Effector memory CD4-positive, alpha-beta T cell (primary cell): ENCODE results near the gene CRIM1.

Experiments used
- DNase-seq, 3 donors: peaks; one replicate each; pipeline ENCODE4 v3.0.0-alpha.2; 2020
- H3K27ac ChIP-seq: 2 replicates; pipeline ENCODE4 v1.7.0; 2013; ENCODE audit warnings: mild to moderate bottlenecking, low read length, moderate library complexity; ENCODE audit not compliant: insufficient read depth, poor library complexity, severe bottlenecking
- H3K27me3 ChIP-seq: replicated peaks from 2 replicates; pipeline ENCODE4 v1.7.0; 2013; ENCODE audit warnings: mild to moderate bottlenecking, low read length; ENCODE audit not compliant: insufficient read depth, control insufficient read depth, poor library complexity, severe bottlenecking
- H3K36me3 ChIP-seq: 2 replicates; pipeline ENCODE4 v1.7.0; 2013; ENCODE audit warnings: mild to moderate bottlenecking, low read length, moderate library complexity; ENCODE audit not compliant: control insufficient read depth, insufficient read depth
- H3K4me1 ChIP-seq: 2 replicates; pipeline ENCODE4 v1.7.0; 2013; ENCODE audit warnings: low read length, mild to moderate bottlenecking; ENCODE audit not compliant: control insufficient read depth, insufficient read depth, poor library complexity, severe bottlenecking
- H3K4me3 ChIP-seq: 2 replicates; pipeline ENCODE4 v1.7.0; 2013; ENCODE audit warnings: low read length, low read depth, mild to moderate bottlenecking; ENCODE audit not compliant: insufficient read depth, poor library complexity, severe bottlenecking
- H3K9me3 ChIP-seq: 2 replicates; pipeline ENCODE4 v1.7.0; 2013; ENCODE audit warnings: mild to moderate bottlenecking, low read length, moderate library complexity; ENCODE audit not compliant: control insufficient read depth

The CRIM1 gene

DNA sequence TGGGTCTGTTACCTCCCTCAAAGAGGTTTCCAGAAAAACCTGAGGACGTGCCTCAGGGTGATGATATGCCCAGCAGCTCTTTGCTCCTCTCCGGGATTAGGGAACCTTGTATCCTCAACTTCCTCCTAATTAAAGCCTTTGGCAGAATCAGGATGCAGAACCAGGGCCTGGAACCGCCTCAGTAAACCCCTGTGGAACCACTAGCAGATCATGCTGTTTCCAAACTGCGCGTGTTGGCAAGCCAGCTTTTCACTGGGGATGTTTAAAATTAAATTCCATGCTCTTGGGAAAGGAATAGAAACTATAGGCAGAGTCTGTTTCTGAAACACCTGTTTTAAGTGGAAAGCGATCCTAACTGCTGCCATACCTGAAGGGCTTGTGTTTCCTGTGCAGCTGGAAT lies 26.4 kb downstream of the CRIM1 start:
- no peak for DNase-seq
- no peak overlapping the region for H3K4me3 ChIP-seq
- H3K9me3 ChIP-seq = no peaks in the 10 kb centered on the region
- H3K27ac ChIP-seq = no peak overlapping the region
- no peaks in the 10 kb centered on the region for H3K27me3 ChIP-seq
- H3K4me1 ChIP-seq = no peaks in the 10 kb centered on the region
- no peaks in the 10 kb centered on the region for H3K36me3 ChIP-seq

DNA sequence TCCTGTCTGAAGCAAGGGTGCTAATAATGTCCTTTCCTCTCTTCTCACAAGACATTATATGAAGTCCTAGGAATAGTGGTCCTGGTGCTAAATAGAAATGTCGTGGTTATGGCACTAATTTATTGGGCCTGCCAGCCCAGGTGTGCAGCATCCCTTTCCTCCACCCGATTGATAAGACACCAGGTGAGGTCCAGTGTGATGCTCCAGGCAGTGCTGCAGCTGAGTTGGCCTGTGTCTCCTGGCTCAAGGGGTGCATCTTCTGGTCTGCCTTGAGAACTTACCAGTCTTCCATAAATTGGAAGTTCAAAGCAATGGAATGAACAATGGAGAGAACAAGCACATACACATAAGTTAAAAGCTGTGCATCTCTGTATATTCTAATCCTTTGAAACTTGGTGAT lies 26.9 kb downstream of the CRIM1 start:
- Histone ChIP-seq H3K27ac (no peak overlapping the region), H3K4me3 (no peak overlapping the region), H3K36me3 (no peaks in the 10 kb centered on the region), H3K4me1 (no peaks in the 10 kb centered on the region), H3K27me3 (no peaks in the 10 kb centered on the region), H3K9me3 (no peaks in the 10 kb centered on the region)
- DNase-seq = no peak

DNA sequence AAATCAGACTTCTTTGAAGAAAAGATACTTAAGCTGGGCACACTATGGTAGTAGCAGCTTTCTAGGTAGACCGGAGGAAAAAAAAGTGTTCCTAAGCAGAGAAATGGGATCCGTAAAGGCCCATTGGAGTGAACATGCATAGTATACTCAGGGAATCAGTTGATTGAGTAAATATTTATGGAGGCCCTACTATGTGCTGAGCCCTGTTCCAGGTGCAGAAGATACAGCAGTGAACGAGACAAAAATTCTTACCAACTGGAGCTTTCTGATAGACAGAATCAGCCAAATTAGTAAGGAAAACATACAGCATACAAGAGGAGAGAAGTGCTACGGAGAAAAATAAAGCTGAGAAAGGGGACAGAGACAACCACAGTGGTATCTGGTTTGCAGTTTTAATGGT lies 28.1 kb downstream of the CRIM1 start:
- DNase-seq = no peak
- no peaks in the 10 kb centered on the region for H3K27me3 ChIP-seq
- no peaks in the 10 kb centered on the region for H3K9me3 ChIP-seq
- H3K4me1 ChIP-seq = no peaks in the 10 kb centered on the region
- no peaks in the 10 kb centered on the region for H3K36me3 ChIP-seq
- no peak overlapping the region for H3K4me3 ChIP-seq
- no peak overlapping the region for H3K27ac ChIP-seq

DNA sequence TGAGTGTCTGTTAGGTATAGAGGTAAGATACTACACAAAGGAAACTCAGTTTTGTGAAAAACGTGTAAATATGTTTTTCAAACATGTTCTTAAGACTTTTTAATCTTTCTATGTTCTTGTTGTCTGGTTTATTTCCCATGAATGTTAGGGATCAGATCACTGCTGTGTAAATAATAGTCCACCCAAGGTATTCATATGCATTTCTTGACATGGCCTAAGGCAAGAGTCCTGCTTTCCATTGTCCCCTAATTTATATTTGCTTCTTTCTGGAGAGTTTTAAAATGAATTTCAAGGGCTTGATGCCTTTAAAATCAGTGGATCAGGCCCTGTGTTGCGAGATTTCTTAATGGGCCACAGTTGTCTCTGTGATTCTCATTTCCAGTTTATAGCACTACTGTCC lies 28.9 kb downstream of the CRIM1 start:
- Histone ChIP-seq H3K4me1 (no peaks in the 10 kb centered on the region), H3K36me3 (no peaks in the 10 kb centered on the region), H3K27ac (no peak overlapping the region), H3K9me3 (no peaks in the 10 kb centered on the region), H3K27me3 (no peaks in the 10 kb centered on the region), H3K4me3 (no peak overlapping the region)
- DNase-seq = no peak

DNA sequence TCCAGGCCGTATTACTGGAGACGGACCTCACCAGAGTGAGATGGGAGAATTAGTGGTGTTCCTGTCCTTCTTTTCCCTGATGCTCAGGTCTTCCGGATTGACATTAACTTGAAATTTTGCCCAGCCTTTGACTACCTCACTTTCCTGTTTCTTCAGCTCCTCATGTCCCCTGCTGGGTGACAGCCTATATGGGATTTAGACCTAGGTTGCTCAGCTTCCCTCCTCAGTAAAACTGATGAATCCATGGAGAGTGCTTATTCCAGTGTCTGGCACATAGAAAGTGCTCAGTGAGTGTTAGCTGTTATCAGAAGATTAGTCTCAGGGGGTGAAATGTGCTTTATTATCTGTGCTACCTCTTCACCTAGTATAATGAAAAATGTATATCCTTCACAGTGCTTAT lies 30.0 kb downstream of the CRIM1 start:
- no peaks in the 10 kb centered on the region for H3K27me3 ChIP-seq
- no peak for DNase-seq
- no peak overlapping the region for H3K4me3 ChIP-seq
- no peak overlapping the region for H3K27ac ChIP-seq
- no peaks in the 10 kb centered on the region for H3K36me3 ChIP-seq
- H3K9me3 ChIP-seq = no peaks in the 10 kb centered on the region
- H3K4me1 ChIP-seq = no peaks in the 10 kb centered on the region

DNA sequence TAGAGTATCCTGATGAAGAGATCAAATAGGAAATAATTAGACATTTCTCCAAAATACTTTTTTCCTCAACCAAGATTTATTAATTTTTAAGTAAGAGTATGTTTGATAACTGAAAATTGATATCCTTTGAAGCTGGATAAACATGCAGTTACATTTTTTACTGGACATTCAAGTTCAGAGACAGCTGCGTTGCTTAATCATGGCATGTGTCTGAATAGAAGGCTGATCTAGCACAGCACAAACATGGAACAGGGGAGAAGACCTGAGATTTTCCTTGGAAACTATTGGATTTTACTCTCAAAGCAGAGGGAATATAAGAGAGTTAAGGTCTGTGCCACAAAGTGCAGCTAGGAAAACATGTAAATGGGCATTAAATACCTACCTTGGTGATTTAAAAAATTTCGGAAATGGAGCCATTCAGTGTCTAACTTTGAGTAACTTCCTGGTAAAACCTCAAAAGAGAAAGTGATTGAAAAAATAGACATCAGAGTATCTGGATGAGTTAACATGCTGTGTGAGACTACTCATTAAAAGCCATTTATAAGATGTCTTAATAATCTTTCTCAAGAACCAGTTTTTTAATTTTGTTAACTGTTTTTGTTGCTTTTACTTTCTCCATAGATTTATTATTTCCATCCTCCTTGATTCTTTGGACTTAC lies 31.8 kb downstream of the CRIM1 start:
- H3K4me3 ChIP-seq = no peak overlapping the region
- H3K9me3 ChIP-seq = no peaks in the 10 kb centered on the region
- no peaks in the 10 kb centered on the region for H3K27me3 ChIP-seq
- no peaks in the 10 kb centered on the region for H3K4me1 ChIP-seq
- H3K27ac ChIP-seq = no peak overlapping the region
- H3K36me3 ChIP-seq = no peaks in the 10 kb centered on the region
- no peak for DNase-seq

DNA sequence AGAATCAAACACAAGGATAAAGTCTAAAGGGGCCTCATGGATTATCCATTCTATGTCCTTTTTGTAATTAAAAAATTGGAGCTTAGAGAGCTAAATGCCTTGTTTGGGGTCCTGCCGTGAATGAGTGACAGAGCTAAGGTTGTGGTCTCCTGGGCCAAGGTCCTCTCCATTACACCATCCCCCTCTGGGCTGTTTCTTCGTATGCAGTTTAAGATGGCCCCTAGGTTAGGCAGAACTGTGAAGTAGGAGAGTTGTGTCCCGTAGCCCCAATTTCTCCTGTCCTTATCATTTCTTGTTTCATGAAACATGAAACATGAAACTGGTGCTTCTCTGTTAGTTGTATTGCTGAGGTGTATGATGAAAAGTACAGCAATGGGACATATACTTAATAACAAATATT lies 32.9 kb downstream of the CRIM1 start:
- Histone ChIP-seq H3K4me1 (no peaks in the 10 kb centered on the region), H3K27me3 (no peaks in the 10 kb centered on the region), H3K9me3 (no peaks in the 10 kb centered on the region), H3K36me3 (no peaks in the 10 kb centered on the region), H3K27ac (no peak overlapping the region), H3K4me3 (no peak overlapping the region)
- no peak for DNase-seq

DNA sequence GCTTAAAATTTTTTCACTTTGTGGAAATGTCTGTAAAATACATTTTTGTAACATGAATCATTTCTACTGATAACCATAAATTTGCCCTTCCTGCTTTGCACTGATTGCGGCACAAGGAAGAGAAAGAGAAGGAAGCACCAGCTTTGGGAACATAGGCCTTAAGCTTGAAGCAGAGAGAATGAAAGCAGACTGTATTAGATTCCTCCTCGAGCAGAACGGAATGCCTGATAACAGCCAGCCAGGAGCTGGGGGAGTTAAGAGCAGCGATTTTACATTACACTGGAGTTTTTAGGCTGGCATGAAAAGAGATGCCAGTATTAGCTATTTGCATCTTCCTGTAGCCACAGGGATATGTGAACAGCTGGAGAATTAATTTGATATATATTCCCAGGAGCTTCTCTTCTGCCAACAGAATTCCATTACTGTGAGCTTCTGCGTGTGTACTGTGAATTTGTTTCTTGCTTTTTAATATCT lies 33.5 kb downstream of the CRIM1 start:
- no peak for DNase-seq
- Histone ChIP-seq H3K9me3 (no peaks in the 10 kb centered on the region), H3K36me3 (no peaks in the 10 kb centered on the region), H3K4me3 (no peak overlapping the region), H3K27ac (no peak overlapping the region), H3K4me1 (no peaks in the 10 kb centered on the region), H3K27me3 (no peaks in the 10 kb centered on the region)

DNA sequence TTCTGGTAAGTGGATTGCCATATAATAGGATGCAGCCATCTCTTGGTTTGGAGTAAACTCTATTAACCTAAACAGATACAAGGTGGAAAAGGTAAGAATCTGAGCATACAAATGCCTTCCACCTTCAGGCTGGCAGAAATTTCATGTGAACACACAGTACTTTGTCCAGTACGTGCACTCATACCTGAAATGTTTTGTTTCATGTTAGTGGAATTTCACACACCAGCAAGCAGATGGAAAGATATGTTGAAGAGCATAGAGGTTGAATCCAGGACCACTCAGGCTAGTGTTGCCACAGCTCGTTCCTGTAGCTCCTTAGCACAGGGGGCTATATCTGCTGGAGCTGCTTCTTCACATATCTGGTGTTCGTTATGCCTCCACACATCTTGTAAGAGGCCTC lies 34.0 kb downstream of the CRIM1 start:
- no peaks in the 10 kb centered on the region for H3K27me3 ChIP-seq
- H3K4me1 ChIP-seq = no peaks in the 10 kb centered on the region
- H3K9me3 ChIP-seq = no peaks in the 10 kb centered on the region
- DNase-seq = no peak
- H3K36me3 ChIP-seq = no peaks in the 10 kb centered on the region
- no peak overlapping the region for H3K27ac ChIP-seq
- no peak overlapping the region for H3K4me3 ChIP-seq

DNA sequence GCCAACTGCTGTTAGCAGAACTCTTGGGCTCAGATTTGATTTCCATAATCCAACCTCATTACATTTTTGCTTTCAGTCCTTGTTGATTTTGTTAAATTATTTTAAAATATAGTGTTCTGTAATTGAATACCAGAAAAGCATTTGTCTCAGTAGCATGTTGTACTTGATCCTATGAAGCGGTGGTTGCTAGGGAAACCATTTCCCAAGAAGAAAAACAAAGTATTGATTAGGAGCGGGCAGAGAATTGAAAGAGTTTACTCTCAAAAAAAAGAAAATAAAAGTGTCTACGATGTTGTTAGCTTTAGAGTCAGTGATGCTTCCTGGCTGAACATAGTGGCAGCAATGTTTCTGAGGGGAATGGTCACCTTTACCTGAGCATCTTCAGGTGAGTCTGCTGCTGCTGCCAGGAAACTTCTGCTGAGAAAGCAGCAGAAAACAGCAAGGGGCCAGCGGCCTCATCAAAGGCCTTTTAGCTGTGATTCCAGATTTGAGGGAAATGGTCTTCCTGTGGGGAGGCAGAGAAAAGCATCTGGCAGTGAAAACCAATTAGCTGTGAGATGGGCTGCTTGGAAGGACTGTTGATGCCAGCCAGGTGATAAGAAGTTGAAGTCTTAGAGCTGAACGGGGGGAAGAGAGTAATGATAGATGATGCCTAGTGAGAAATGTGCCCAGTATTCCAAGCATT lies 37.1 kb downstream of the CRIM1 start:
- Histone ChIP-seq H3K27ac (no peak overlapping the region), H3K4me1 (no peaks in the 10 kb centered on the region), H3K9me3 (no peaks in the 10 kb centered on the region), H3K4me3 (no peak overlapping the region), H3K36me3 (no peaks in the 10 kb centered on the region), H3K27me3 (no peaks in the 10 kb centered on the region)
- DNase-seq = no peak
